K562 (cell line): ENCODE results near the gene CD38. TPM values are rescaled to one million over a fixed set of nuclear protein-coding genes. Genes with fewer than 3 reads are reported as not detected.

Experiments used
- ATAC-seq: fragments of 200-7000 bp; cut with Tn5 transposase; 3 replicates; pipeline ENCODE4 v1.9.1; 2020; ENCODE audit warnings: moderate library complexity
- BruUV-seq: library from RNA; stranded (reverse); fragments of 400-500 nt; replicated peaks from 2 replicates; lab custom pipeline; 2021; lab: Mats Ljungman, UMichigan
- CTCF ChIA-PET: fragments of 300-600 bp; formaldehyde crosslinking; extraction: SDS; loops from one replicate; lab custom pipeline; 2021; ENCODE audit warnings: low intra/inter-chr PET ratio; lab: Yijun Ruan, JAX
- POLR2A ChIA-PET: fragments of 300-600, 350-650 bp; sonication (Branson Sonifier 250); formaldehyde crosslinking; extraction: SDS; loops from one replicate; lab custom pipeline; 2021; ENCODE audit warnings: antibody characterized with exemption, inconsistent platforms; lab: Yijun Ruan, JAX
- DNase-seq, 4 experiments: peaks; one replicate each; pipeline versions ENCODE4 v3.0.0 to v3.0.0-alpha.2; 2011 to 2018; ENCODE audit warnings: low spot score in 3 of 4, mixed read lengths in 3 of 4; ENCODE audit errors: extremely low read depth in 1 of 4
- FAIRE-seq: peaks from 2 replicates; lab custom pipeline; 2011; peaks lifted over from hg19 to GRCh38; lab: Jason Lieb, UNC
- H2AFZ ChIP-seq: 2 replicates; pipeline ENCODE4 v1.6.0; 2011; ENCODE audit warnings: low read depth, low read length, control low read depth, inconsistent platforms
- H3K27ac ChIP-seq: fragments of 200-600 bp; 3 replicates; pipeline ENCODE4 v1.8.0; 2011; ENCODE audit warnings: low read depth, mild to moderate bottlenecking, control low read depth, inconsistent platforms, low read length, moderate library complexity, mixed read lengths; ENCODE audit errors: extremely low read depth
- H3K27me3 ChIP-seq, 2 experiments: fragments of 300-600 bp in 1 of 2; 2 replicates in 1 of 2; 3 replicates in 1 of 2; pipeline versions ENCODE4 v1.6.0 to v1.8.0; 2011; ENCODE audit warnings: inconsistent platforms in 2 of 2, low read length in 2 of 2, mild to moderate bottlenecking in 1 of 2, mixed read lengths in 1 of 2, moderate library complexity in 1 of 2; ENCODE audit not compliant: control insufficient read depth in 2 of 2, insufficient read depth in 2 of 2
- H3K36me3 ChIP-seq: fragments of 300-600 bp; 3 replicates; pipeline ENCODE4 v1.8.0; 2011; ENCODE audit warnings: mild to moderate bottlenecking, low read length, inconsistent platforms; ENCODE audit not compliant: control insufficient read depth, insufficient read depth
- H3K4me1 ChIP-seq, 2 experiments: fragments of 200-600 bp in 1 of 2; replicated peaks in 1 of 2; 2 replicates in 1 of 2; 3 replicates in 1 of 2; pipeline versions ENCODE4 v1.5.1 to v1.8.0; 2011; ENCODE audit warnings: inconsistent platforms in 2 of 2, low read length in 2 of 2, mild to moderate bottlenecking in 1 of 2, mixed read lengths in 1 of 2, moderate library complexity in 1 of 2; ENCODE audit not compliant: control insufficient read depth in 2 of 2, insufficient read depth in 2 of 2
- H3K4me2 ChIP-seq: 2 replicates; pipeline ENCODE4 v1.6.1; 2011; ENCODE audit warnings: low read length, control low read depth, inconsistent platforms, mixed read lengths; ENCODE audit not compliant: insufficient read depth
- H3K4me3 ChIP-seq: fragments of 200-600 bp; sonication (generic), shearing (Covaris generic); 2 replicates; pipeline ENCODE4 v1.5.1; 2016; ENCODE audit warnings: control low read depth, inconsistent platforms
- H3K79me2 ChIP-seq: fragments of 200-600 bp; 3 replicates; pipeline ENCODE4 v1.8.0; 2011; ENCODE audit warnings: low read length, inconsistent platforms; ENCODE audit not compliant: control insufficient read depth, insufficient read depth
- H3K9ac ChIP-seq, 2 experiments: 2 replicates each; pipeline versions ENCODE4 v1.6.0 to v1.6.1; 2011; ENCODE audit warnings: low read depth in 2 of 2, low read length in 2 of 2, control low read depth in 1 of 2, inconsistent platforms in 1 of 2, mild to moderate bottlenecking in 1 of 2, mixed read lengths in 1 of 2; ENCODE audit not compliant: insufficient read depth in 1 of 2
- H3K9me1 ChIP-seq: one replicate; pipeline ENCODE4 v1.6.0; 2011; ENCODE audit warnings: inconsistent platforms, mild to moderate bottlenecking, low read length, moderate library complexity; ENCODE audit not compliant: control insufficient read depth, insufficient read depth
- H3K9me3 ChIP-seq: replicated peaks from 2 replicates; pipeline ENCODE4 v1.5.1; 2011; ENCODE audit warnings: low read depth, low read length, inconsistent platforms; ENCODE audit not compliant: control insufficient read depth, insufficient read depth
- H4K20me1 ChIP-seq: replicated peaks from 2 replicates; pipeline ENCODE4 v1.6.1; 2011; ENCODE audit warnings: low read length, inconsistent platforms, mixed read lengths; ENCODE audit not compliant: control insufficient read depth, insufficient read depth
- ATF7 ChIP-seq: fragments of 450-650 bp; IDR thresholded peaks from 2 replicates; pipeline ENCODE4 v1.7.1; 2014; ENCODE audit warnings: mild to moderate bottlenecking, moderate library complexity
- CBX1 ChIP-seq: sonication (generic); IDR thresholded peaks from 2 replicates; pipeline ENCODE4 v1.6.1; 2016; ENCODE audit warnings: antibody characterized with exemption, low read depth, mild to moderate bottlenecking
- E2F4 ChIP-seq: sonication (generic); formaldehyde crosslinking; IDR thresholded peaks from 2 replicates; pipeline ENCODE4 v1.8.0; 2022; ENCODE audit warnings: mild to moderate bottlenecking, low read depth, missing genetic modification reagents
- E4F1 ChIP-seq: fragments of 250-450 bp; sonication (Bioruptor Pico); IDR thresholded peaks from 2 replicates; pipeline ENCODE4 v1.5.0; 2021; ENCODE audit warnings: mild to moderate bottlenecking, borderline replicate concordance
- NFRKB ChIP-seq: fragments of 450-650 bp; IDR thresholded peaks from 2 replicates; pipeline ENCODE4 v1.6.1; 2016; ENCODE audit warnings: low read depth
- STAT5B ChIP-seq: fragments of 250-450 bp; sonication (Bioruptor Pico); IDR thresholded peaks from 2 replicates; pipeline ENCODE4 v1.8.0; 2021; ENCODE audit warnings: mild to moderate bottlenecking, inconsistent platforms
- TFE3 ChIP-seq: fragments of 450-650 bp; formaldehyde crosslinking; IDR thresholded peaks from 2 replicates; pipeline ENCODE4 v1.4.0; 2020; ENCODE audit warnings: mild to moderate bottlenecking, mixed read lengths
- ZNF583 ChIP-seq: fragments of 250-450 bp; sonication (Bioruptor Pico); IDR thresholded peaks from 2 replicates; pipeline ENCODE4 v1.4.0; 2020
- ZSCAN29 ChIP-seq: fragments of 450-650 bp; IDR thresholded peaks from 2 replicates; pipeline ENCODE4 v1.6.1; 2017
- WGBS: fragments of 100-300 bp; shearing (Covaris generic); methylation state at CpG from one replicate; pipeline ENCODE4 v1.1.6; 2016; ENCODE audit warnings: low coverage, mixed read lengths; ENCODE audit not compliant: insufficient coverage; ENCODE audit errors: missing lambda C conversion rate; 5-methylcytosine and 5-hydroxymethylcytosine counted together
- in situ Hi-C: fragments of 300-500 bp; cut with MboI; formaldehyde crosslinking; loops from 4 replicates; pipeline ENCODE4 v1.15.0; 2018; ENCODE audit warnings: inconsistent platforms, mixed read lengths
- intact Hi-C: fragments of 100-400 bp; cut with micrococcal nuclease; formaldehyde crosslinking; loops from 2 replicates; pipeline ENCODE4 v1.14.2; 2022
- polyA plus RNA-seq, 8 experiments: library from polyadenylated mRNA; depleted of rRNA in 4 of 8; stranded (reverse) in 5 of 8; unstranded in 3 of 8; fragments of >200 nt; fragmentation: Nextera tagmentation in 2 of 8; fragmentation: Illumina TruSeq in 1 of 8; extraction: Ambion mirVana in 2 of 8; extraction: Trizol in 1 of 8; gene quantifications; 2 replicates each; pipeline versions ENCODE4 v1.2.1 to v1.2.3, GENCODE V29; 2011 to 2014; ENCODE audit warnings: inconsistent platforms in 1 of 8, missing spikeins in 1 of 8
- total RNA-seq, 7 experiments: library from RNA; depleted of rRNA in 6 of 7; stranded (reverse); fragments of >200 nt in 6 of 7; fragmentation: Illumina TruSeq in 2 of 7; extraction: Trizol in 2 of 7; gene quantifications; 2 replicates each; pipeline versions ENCODE4 v1.2.1 to v1.2.3, GENCODE V29; 2011 to 2021; ENCODE audit warnings: low replicate concordance in 1 of 7

Gene CD38
- total and polyA plus RNA-seq, 9 of the 15 experiments (the other 6 are each of a cell fraction or from before 2014, with no cell fraction given) = 0.04 to 0.06 (median 0.04) TPM; not detected in 5

GRCh38 chr4:15771216-15772058 lies 6.7 kb upstream of the CD38 start:
- no peak overlapping the region for H3K4me2 ChIP-seq
- in situ Hi-C loops = no loop called here
- CTCF ChIA-PET = no interaction called here

More at GRCh38 chr4:15771216-15772058, 6.7 kb upstream of the CD38 start:
- Histone ChIP-seq H3K9ac (no peak overlapping the region), H3K27ac (no peak overlapping the region)
- ATAC-seq = no peak
- TF ChIP-seq E4F1 (CRISPR knock-in tag) (no peak), TFE3 (no peak), NFRKB (no peak), STAT5B (no peak), ZNF583 (CRISPR knock-in tag) (no peak), ZSCAN29 (no peak), E2F4 (CRISPR knock-in tag) (no peak), CBX1 (no peak), ATF7 (no peak)
- TF ChIP-seq, all 486 proteins: peak for 0
- no peaks in the 10 kb centered on the region for H3K79me2 ChIP-seq
- H4K20me1 ChIP-seq = no peaks in the 10 kb centered on the region
- DNase-seq = no peak
- intact Hi-C loops = no loop called here
- peaks cover 16 to 18% of the 10 kb centered on the region in 2 experiments for H3K27me3 ChIP-seq
- H3K9me1 ChIP-seq = no peaks in the 10 kb centered on the region
- FAIRE-seq = no peak
- H2AFZ ChIP-seq = no peak overlapping the region
- no peak overlapping the region for H3K4me3 ChIP-seq
- H3K9me3 ChIP-seq = no peaks in the 10 kb centered on the region
- 0% methylated on average over 3 of the region's 3 CpGs for WGBS
- no peaks in the 10 kb centered on the region for H3K4me1 ChIP-seq
- H3K36me3 ChIP-seq = no peaks in the 10 kb centered on the region
- no TSS peak for BruUV-seq
- POLR2A ChIA-PET = no interaction called here
